Colonic mucosa (tissue), 4 donors: Measurements from ENCODE around the gene MEGF10. TPM values are rescaled to one million over a fixed set of nuclear protein-coding genes. Genes with fewer than 3 reads are reported as not detected.

Source experiments
- DNase-seq: peaks from one replicate; pipeline ENCODE4 v3.0.0-alpha.2; 2020
- H3K27ac ChIP-seq: fragments of 200-600 bp; one replicate; pipeline ENCODE4 v1.8.0; 2021
- H3K27me3 ChIP-seq: fragments of 200-600 bp; one replicate; pipeline ENCODE4 v1.8.0; 2021
- H3K36me3 ChIP-seq: fragments of 200-600 bp; one replicate; pipeline ENCODE4 v1.8.0; 2021
- H3K4me1 ChIP-seq: fragments of 200-600 bp; one replicate; pipeline ENCODE4 v1.8.0; 2021; ENCODE audit warnings: mild to moderate bottlenecking
- H3K4me3 ChIP-seq: fragments of 200-600 bp; one replicate; pipeline ENCODE4 v1.8.0; 2021
- H3K9ac ChIP-seq, 2 donors: one replicate each; pipeline ENCODE4 v1.7.0; 2013; ENCODE audit warnings: control low read depth in 2 of 2, low read depth in 2 of 2, low read length in 2 of 2
- H3K9me3 ChIP-seq: fragments of 200-600 bp; one replicate; pipeline ENCODE4 v1.8.0; 2021
- CTCF ChIP-seq: fragments of 200-600 bp; IDR thresholded peaks from one replicate; pipeline ENCODE4 v1.8.0; 2022; ENCODE audit warnings: antibody characterized with exemption, mild to moderate bottlenecking
- intact Hi-C: fragments of 100-400 bp; cut with DNase I; formaldehyde crosslinking; loops from one replicate; pipeline ENCODE4 v1.14.1; 2022
- total RNA-seq, 2 donors: library from RNA; stranded (reverse); fragmentation: NEBNext Ultra II Directional in 1 of 2; extraction: Animal tissue kit (Norgen Biotek cat#: 25700) in 1 of 2; gene quantifications; one replicate each; pipeline ENCODE4 v1.2.1, GENCODE V29; 2021
- donor health status: healthy.
- donor health status: DM: no; HTN: no; CAD: no.
- donor health status: DM: no; HTN: no; CAD: no.

MEGF10 gene
- total RNA-seq, 2 donors from 2014 or later = 0.35 to 0.88 TPM

DNA sequence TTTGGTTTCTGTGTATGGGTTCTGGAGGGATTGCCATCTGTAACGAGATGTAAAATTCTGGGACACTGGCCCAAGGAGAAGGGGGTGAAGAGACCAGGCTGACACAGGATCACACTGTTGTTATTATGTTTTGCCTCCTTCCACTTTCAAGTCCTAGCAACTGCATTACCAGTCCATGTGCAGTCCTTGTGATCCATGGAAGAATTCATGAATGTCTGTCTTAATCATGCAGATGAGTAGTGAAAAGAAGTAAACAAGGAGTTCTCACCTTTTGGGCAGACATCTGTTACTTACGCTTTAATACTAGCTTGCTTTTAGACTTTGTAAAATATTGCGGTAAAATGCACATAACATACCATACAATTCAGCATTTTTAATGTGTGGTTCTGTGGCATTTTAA lies 18.3 kb downstream of the MEGF10 start:
- Histone ChIP-seq H3K9ac (no peak overlapping the region), H3K36me3 (no peaks in the 10 kb centered on the region), H3K9me3 (no peaks in the 10 kb centered on the region), H3K4me1 (peaks cover 4% of the 10 kb centered on the region), H3K4me3 (no peak overlapping the region), H3K27ac (no peak overlapping the region), H3K27me3 (no peaks in the 10 kb centered on the region)
- DNase-seq = no peak
- TF ChIP-seq CTCF = no peak
- intact Hi-C loops = no loop called here

GRCh38 chr5:127311349-127311748 lies 20.8 kb downstream of the MEGF10 start:
- no peaks in the 10 kb centered on the region for H3K36me3 ChIP-seq
- no peak for DNase-seq
- peaks cover 4% of the 10 kb centered on the region for H3K4me1 ChIP-seq
- no peak for TF ChIP-seq CTCF
- H3K27me3 ChIP-seq = no peaks in the 10 kb centered on the region
- H3K27ac ChIP-seq = no peak overlapping the region
- H3K9ac ChIP-seq = no peak overlapping the region
- no peaks in the 10 kb centered on the region for H3K9me3 ChIP-seq
- H3K4me3 ChIP-seq = no peak overlapping the region
- intact Hi-C loops = loop anchor here (10.0 kb wide), 1 partner anchor 477 kb away; no protein-coding TSS in a partner anchor

DNA sequence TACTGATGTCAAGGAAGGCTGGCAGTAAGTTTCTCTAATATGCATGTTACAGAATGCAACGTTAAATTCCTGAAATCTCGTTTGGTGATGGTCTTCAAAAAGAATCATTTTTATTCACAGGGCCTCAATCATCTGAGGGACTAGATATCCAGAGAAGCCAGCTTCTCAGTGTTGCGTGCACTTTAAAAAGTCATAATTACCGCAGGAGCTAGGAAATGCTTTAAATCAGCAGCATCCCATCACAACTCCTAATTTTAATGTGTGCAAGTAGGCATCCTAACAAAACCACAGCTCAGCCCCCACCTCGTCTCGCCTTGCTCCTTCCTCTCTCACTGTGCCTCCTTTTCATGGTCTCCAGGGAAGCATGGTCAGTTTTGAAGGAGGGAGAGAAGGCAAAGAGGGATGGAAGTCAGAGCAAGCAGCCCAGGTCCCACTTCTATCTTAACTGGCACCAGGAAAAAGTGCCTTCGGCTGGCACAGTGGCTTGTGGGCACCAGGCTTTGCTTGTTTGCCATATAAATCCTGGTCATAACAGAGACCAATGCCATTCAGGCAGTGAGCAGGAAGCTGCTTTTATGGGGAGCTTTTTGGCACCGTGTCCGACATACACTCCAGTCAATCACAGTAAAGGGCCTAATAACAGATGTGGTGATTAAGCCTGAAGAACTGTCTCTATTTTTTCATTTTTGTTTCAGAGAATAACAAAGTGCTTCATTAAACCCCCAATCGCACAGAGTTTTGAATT lies 21.4 kb downstream of the MEGF10 start:
- Histone ChIP-seq H3K4me3 (no peak overlapping the region), H3K4me1 (peaks cover 4% of the 10 kb centered on the region), H3K27me3 (no peaks in the 10 kb centered on the region), H3K27ac (no peak overlapping the region), H3K36me3 (no peaks in the 10 kb centered on the region), H3K9me3 (no peaks in the 10 kb centered on the region), H3K9ac (no peak overlapping the region)
- peak; percentile 47 for DNase-seq
- intact Hi-C loops = loop anchor here (10.0 kb wide), 1 partner anchor 477 kb away; no protein-coding TSS in a partner anchor
- TF ChIP-seq CTCF = no peak

GRCh38 chr5:127313379-127313778 lies 22.8 kb downstream of the MEGF10 start:
- no peak overlapping the region for H3K27ac ChIP-seq
- intact Hi-C loops = loop anchor here (10.0 kb wide), 1 partner anchor 479 kb away; no protein-coding TSS in a partner anchor
- H3K4me1 ChIP-seq = peaks cover 4% of the 10 kb centered on the region
- no peak for TF ChIP-seq CTCF
- no peaks in the 10 kb centered on the region for H3K27me3 ChIP-seq
- no peak overlapping the region for H3K4me3 ChIP-seq
- no peaks in the 10 kb centered on the region for H3K9me3 ChIP-seq
- DNase-seq = no peak
- no peaks in the 10 kb centered on the region for H3K36me3 ChIP-seq
- no peak overlapping the region for H3K9ac ChIP-seq

DNA sequence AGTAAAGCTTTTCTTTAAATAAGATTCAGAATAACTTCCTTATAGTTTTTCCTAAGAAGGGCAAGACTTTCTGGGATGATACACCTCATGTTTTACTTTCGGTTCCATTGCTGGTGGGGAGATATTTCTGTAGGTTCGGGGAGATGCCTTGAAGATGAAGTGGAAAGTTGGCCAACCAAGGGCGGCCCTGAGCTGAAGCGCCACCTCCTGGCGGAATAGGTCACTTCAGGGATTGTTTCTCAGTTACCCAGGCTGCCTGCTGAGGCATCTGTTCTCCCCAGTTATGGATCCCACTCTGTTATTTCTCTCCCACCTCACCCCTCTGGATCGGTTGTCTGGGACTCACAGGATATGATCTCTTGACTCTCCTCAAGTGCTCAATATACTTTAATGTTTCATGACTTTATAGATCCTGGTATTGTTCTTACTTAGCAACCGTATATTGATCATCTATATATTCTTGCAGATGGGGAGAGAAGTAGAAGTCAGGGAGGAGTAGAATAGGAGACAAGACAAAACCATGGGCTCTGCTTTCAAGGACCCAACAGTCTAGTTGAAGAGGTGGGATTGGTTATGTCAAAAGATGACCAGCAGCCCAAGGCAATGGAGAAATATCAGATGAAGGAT lies 23.4 kb downstream of the MEGF10 start:
- H3K9me3 ChIP-seq = no peaks in the 10 kb centered on the region
- H3K4me3 ChIP-seq = no peak overlapping the region
- no peak overlapping the region for H3K27ac ChIP-seq
- H3K9ac ChIP-seq = no peak overlapping the region
- intact Hi-C loops = loop anchor here (10.0 kb wide), 1 partner anchor 479 kb away; no protein-coding TSS in a partner anchor
- peak; percentile 80 for DNase-seq
- no peaks in the 10 kb centered on the region for H3K36me3 ChIP-seq
- peaks cover 4% of the 10 kb centered on the region for H3K4me1 ChIP-seq
- H3K27me3 ChIP-seq = no peaks in the 10 kb centered on the region
- TF ChIP-seq CTCF = peak; percentile 75
